Measurements from ENCODE around the gene MISP.

DNA sequence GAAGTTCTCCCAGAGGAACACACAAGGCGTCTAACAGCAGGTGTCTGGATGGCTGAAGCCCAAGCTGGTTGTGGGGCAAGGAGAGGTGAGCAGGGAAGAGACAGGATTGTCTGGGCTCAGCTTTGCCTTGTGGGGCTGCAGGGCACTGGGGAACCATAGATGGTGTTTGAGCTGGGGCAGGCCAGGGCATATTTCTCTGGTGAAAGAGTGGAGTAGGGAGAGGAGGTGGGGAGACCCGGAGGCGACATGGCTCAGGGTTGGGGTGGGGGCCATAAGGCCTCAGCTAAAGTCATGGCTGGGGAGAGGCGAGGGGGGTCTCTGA is 47.6 kb upstream of the MISP start:
- TF ChIP-seq CTCF (IDR thresholded peaks at IDR 0.05) (no peak), TCF7L2 (IDR thresholded peaks at IDR 0.05; ENCODE audit: low read depth, low read length) (no peak), POLR2AphosphoS5 (IDR thresholded peaks at IDR 0.05; ENCODE audit: low read depth, low read length) (no peak)

All from Panc1 (cell line).